ENCODE measurements around the gene LRP4.

DNA sequence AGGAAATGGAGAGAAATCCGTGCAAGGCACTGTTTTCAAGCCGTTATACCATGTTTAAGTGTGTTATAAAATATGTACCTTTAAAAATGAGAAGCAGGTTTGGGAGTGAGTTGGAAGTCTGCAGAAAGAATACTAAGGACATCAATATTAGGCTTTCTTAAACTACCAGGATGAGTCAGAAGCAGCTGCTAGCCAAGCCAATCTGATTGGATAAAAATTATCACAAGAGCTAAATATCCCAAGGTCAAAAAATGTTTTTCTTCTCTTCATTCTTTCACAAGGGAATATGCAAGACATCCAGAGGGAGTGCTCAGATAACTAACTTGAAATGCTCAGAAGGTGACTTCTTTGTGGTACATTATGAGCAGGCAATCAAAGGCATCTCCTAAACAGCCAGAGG lies 53.0 kb downstream of the LRP4 start:
- TF ChIP-seq, protein P1, sequence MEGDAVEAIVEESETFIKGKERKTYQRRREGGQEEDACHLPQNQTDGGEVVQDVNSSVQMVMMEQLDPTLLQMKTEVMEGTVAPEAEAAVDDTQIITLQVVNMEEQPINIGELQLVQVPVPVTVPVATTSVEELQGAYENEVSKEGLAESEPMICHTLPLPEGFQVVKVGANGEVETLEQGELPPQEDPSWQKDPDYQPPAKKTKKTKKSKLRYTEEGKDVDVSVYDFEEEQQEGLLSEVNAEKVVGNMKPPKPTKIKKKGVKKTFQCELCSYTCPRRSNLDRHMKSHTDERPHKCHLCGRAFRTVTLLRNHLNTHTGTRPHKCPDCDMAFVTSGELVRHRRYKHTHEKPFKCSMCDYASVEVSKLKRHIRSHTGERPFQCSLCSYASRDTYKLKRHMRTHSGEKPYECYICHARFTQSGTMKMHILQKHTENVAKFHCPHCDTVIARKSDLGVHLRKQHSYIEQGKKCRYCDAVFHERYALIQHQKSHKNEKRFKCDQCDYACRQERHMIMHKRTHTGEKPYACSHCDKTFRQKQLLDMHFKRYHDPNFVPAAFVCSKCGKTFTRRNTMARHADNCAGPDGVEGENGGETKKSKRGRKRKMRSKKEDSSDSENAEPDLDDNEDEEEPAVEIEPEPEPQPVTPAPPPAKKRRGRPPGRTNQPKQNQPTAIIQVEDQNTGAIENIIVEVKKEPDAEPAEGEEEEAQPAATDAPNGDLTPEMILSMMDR (IDR thresholded peaks at IDR 0.05; ENCODE audit: control extremely low read depth in 1 of 3, insufficient read depth in 1 of 3, low read depth in 1 of 3, low read length in 3 of 3) = no peak
- TF ChIP-seq SP1 (IDR thresholded peaks at IDR 0.05; ENCODE audit: low read depth, low read length) = no peak
- no peak for TF ChIP-seq MAFK (IDR thresholded peaks at IDR 0.05; ENCODE audit: low read depth, low read length)
- no peak for TF ChIP-seq POLR2A (IDR thresholded peaks at IDR 0.05; ENCODE audit: control extremely low read depth in 1 of 2, low read depth in 2 of 2, low read length in 2 of 2)
- no peak for TF ChIP-seq CHD1 (IDR thresholded peaks at IDR 0.05; ENCODE audit: low read depth, low read length)
- no peak for TF ChIP-seq KDM1A (IDR thresholded peaks at IDR 0.05; ENCODE audit: borderline replicate concordance, low read length)
- no peak for TF ChIP-seq PHF8 (conservative IDR thresholded peaks at IDR 0.05; ENCODE audit: low read depth, low read length)
- no peak for TF ChIP-seq BCL11A (IDR thresholded peaks at IDR 0.05; ENCODE audit: low read depth in 2 of 2, low read length in 2 of 2)
- TF ChIP-seq, protein P2, sequence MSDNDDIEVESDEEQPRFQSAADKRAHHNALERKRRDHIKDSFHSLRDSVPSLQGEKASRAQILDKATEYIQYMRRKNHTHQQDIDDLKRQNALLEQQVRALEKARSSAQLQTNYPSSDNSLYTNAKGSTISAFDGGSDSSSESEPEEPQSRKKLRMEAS (IDR thresholded peaks at IDR 0.05) = no peak
- TF ChIP-seq GABPA (IDR thresholded peaks at IDR 0.05; ENCODE audit: borderline replicate concordance, insufficient read depth, low read length) = no peak
- TF ChIP-seq, protein P3, sequence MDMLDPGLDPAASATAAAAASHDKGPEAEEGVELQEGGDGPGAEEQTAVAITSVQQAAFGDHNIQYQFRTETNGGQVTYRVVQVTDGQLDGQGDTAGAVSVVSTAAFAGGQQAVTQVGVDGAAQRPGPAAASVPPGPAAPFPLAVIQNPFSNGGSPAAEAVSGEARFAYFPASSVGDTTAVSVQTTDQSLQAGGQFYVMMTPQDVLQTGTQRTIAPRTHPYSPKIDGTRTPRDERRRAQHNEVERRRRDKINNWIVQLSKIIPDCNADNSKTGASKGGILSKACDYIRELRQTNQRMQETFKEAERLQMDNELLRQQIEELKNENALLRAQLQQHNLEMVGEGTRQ (IDR thresholded peaks at IDR 0.05; ENCODE audit: low read length) = no peak
- TF ChIP-seq JUND (IDR thresholded peaks at IDR 0.05; ENCODE audit: low read length) = no peak
- TF ChIP-seq YY1 (IDR thresholded peaks at IDR 0.05; ENCODE audit: low read depth, low read length) = no peak
